NCI-H345 treated with DMSO at 0.1 percent for 48 hours (cell line): ENCODE measurements around the gene C4B.

Source experiments
- DNase-seq: peaks from one replicate; lab custom pipeline; 2025; ENCODE audit not compliant: unreplicated experiment; lab: John Stamatoyannopoulos, UW

C4B gene

DNA sequence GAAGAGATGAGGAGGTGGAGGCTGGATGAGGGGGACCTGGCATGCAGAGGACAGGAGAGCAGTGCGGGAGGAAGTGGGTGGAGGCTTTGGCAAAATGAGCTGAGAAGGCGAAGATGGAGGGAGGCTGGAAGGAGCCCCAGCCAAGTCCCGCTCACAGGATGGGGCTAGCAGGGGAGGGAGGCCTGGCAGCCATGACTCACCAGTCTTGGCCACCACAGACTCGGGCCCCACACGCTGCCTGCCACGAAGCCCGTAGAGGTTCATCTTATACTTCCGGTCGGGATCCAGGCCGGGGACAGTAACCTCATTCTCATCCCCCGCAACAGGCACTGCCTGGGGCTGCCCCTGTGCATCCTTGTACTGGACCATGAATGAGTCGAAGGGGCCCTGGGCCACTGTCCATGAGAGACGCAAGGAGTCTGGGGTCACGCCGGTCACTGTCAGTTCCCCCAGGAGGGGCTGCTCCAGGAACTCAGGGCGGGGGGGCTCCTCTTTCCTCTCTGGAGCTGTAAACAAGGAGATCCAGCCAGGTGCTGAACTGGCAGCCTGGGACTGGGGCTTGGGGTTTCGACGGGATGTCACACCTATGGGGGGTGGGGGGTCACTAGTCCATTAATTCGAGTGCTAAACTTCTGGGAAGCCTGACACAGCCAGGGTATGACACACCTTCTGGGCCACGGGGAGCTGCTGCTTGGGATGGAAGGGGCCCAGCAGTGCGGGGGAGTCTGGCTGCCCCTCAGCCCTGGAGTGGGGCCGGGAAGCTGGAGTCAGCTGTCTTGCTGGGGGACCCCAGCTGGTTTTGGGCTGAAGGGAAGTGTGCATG, 66.8 kb downstream of the C4B start:
- DNase-seq, result no peak

- no peak for DNase-seq
Measured at GRCh38 chr6:32082478-32082877, 67.9 kb downstream of the C4B start.

- no peak for DNase-seq
Measured at GRCh38 chr6:32082935-32083334, 68.3 kb downstream of the C4B start.

- no peak for DNase-seq
Measured at GRCh38 chr6:32083812-32084768, 69.5 kb downstream of the C4B start.

DNA sequence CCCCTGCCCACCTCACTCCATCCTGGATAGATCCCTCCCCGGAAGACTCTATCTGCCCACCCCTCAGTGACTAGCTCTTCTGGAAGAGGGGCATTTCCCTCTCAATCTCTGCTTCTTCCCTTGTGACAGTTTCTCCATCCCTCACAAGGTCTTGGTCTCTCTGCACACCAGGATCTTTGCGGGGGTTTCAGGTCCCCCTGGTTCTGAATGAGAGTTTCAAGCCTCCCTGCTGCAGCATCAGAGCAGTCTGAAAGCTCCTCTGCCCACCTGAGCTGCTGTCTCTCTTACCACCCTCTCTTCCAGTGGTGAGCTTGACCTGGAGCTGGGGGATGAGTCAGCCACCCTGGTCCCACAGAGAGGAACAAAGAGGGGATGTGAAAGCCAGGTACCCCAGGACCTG, 70.2 kb downstream of the C4B start:
- no peak for DNase-seq
